WTC11 (cell line): ENCODE results near the gene ANKRD22.

Experiments used
- CREB1 ChIP-seq: sonication (generic); formaldehyde crosslinking; IDR thresholded peaks from 2 replicates; pipeline ENCODE4 v1.8.0; 2023; ENCODE audit warnings: mild to moderate bottlenecking, missing genetic modification reagents
- CREM ChIP-seq: sonication (generic); formaldehyde crosslinking; IDR thresholded peaks from 2 replicates; pipeline ENCODE4 v1.8.1; 2022; ENCODE audit warnings: mild to moderate bottlenecking, missing genetic modification reagents, moderate library complexity
- CTCF ChIP-seq: fragments of 200-600 bp; IDR thresholded peaks from 2 replicates; pipeline ENCODE4 v1.8.0; 2022; ENCODE audit warnings: antibody characterized with exemption
- E2F4 ChIP-seq: sonication (generic); formaldehyde crosslinking; IDR thresholded peaks from 2 replicates; pipeline ENCODE4 v1.8.1; 2022; ENCODE audit warnings: low read depth, mild to moderate bottlenecking, moderate library complexity, missing genetic modification reagents, borderline replicate concordance
- ELF4 ChIP-seq: sonication (generic); formaldehyde crosslinking; IDR thresholded peaks from 2 replicates; pipeline ENCODE4 v1.8.1; 2022; ENCODE audit warnings: low read depth, mild to moderate bottlenecking, moderate library complexity, missing genetic modification reagents
- FOXJ3 ChIP-seq: sonication (generic); formaldehyde crosslinking; IDR thresholded peaks from 2 replicates; pipeline ENCODE4 v1.9.0; 2021; ENCODE audit warnings: missing genetic modification reagents, mild to moderate bottlenecking, borderline replicate concordance
- GABPB1 ChIP-seq: sonication (generic); formaldehyde crosslinking; IDR thresholded peaks from 2 replicates; pipeline ENCODE4 v1.8.1; 2023; ENCODE audit warnings: mild to moderate bottlenecking, missing genetic modification reagents
- JUN ChIP-seq: sonication (generic); formaldehyde crosslinking; IDR thresholded peaks from 2 replicates; pipeline ENCODE4 v1.8.0; 2023; ENCODE audit warnings: mild to moderate bottlenecking, missing genetic modification reagents
- MAX ChIP-seq: sonication (generic); formaldehyde crosslinking; IDR thresholded peaks from 2 replicates; pipeline ENCODE4 v1.8.0; 2022; ENCODE audit warnings: mild to moderate bottlenecking, missing genetic modification reagents
- STAT6 ChIP-seq: sonication (generic); formaldehyde crosslinking; conservative IDR thresholded peaks from 2 replicates; pipeline ENCODE4 v1.8.1; 2023; ENCODE audit warnings: mild to moderate bottlenecking, low read depth, missing genetic modification reagents, moderate library complexity
- TP53 ChIP-seq: sonication (generic); formaldehyde crosslinking; IDR thresholded peaks from 2 replicates; pipeline ENCODE4 v1.8.1; 2023; ENCODE audit warnings: mild to moderate bottlenecking, missing genetic modification reagents
- ZBTB43 ChIP-seq: sonication (generic); formaldehyde crosslinking; IDR thresholded peaks from 2 replicates; pipeline ENCODE4 v1.8.1; 2023; ENCODE audit warnings: mild to moderate bottlenecking, missing genetic modification reagents
- ZNF425 ChIP-seq: fragments of 250-450 bp; sonication (Bioruptor Pico); conservative IDR thresholded peaks from 2 replicates; pipeline ENCODE4 v1.9.0; 2021; ENCODE audit warnings: mild to moderate bottlenecking

- no peak for TF ChIP-seq CREM (CRISPR knock-in tag)
- no peak for TF ChIP-seq JUN (CRISPR knock-in tag)
- no peak for TF ChIP-seq CTCF
- no peak for TF ChIP-seq MAX (CRISPR knock-in tag)
- no peak for TF ChIP-seq STAT6 (CRISPR knock-in tag)
- TF ChIP-seq GABPB1, result no peak
- TF ChIP-seq ZBTB43, result no peak
- TF ChIP-seq TP53 (CRISPR knock-in tag), result no peak
- TF ChIP-seq ZNF425 (CRISPR knock-in tag), result no peak
- TF ChIP-seq E2F4 (CRISPR knock-in tag), result no peak
- TF ChIP-seq CREB1 (CRISPR knock-in tag), result no peak
- TF ChIP-seq FOXJ3 (CRISPR knock-in tag), result no peak
- no peak for TF ChIP-seq ELF4
Observed at GRCh38 chr10:88840881-88841280, 10.8 kb downstream of the ANKRD22 start.
